Neural crest cell (in vitro differentiated cells): ENCODE measurements around the gene PCDHA9. TPM values are rescaled to one million over a fixed set of nuclear protein-coding genes. Genes with fewer than 3 reads are reported as not detected.
"Not testable (repeated sequence)": the region's sequence is repeated elsewhere in the genome, so short reads cannot be mapped to it uniquely, and the experiment has no call there.

ENCODE experiments used
- DNase-seq: peaks from one replicate; pipeline ENCODE4 v3.0.0; 2021; ENCODE audit warnings: low read depth, mixed read lengths, low spot score
- H3K27ac Mint-ChIP-seq: one replicate; pipeline ENCODE4 v1.8.0; 2021; ENCODE audit warnings: mild to moderate bottlenecking, mixed read lengths; ENCODE audit not compliant: unreplicated experiment
- H3K27me3 Mint-ChIP-seq: 2 replicates; pipeline ENCODE4 v1.8.0; 2021; ENCODE audit warnings: low read depth, mild to moderate bottlenecking, mixed read lengths
- H3K36me3 Mint-ChIP-seq: 2 replicates; pipeline ENCODE4 v1.8.0; 2021; ENCODE audit warnings: low read depth, mild to moderate bottlenecking, mixed read lengths
- H3K4me1 Mint-ChIP-seq: 2 replicates; pipeline ENCODE4 v1.8.0; 2021; ENCODE audit warnings: mixed read lengths
- H3K4me3 Mint-ChIP-seq: one replicate; pipeline ENCODE4 v1.8.0; 2021; ENCODE audit warnings: mild to moderate bottlenecking, mixed read lengths
- H3K9me3 Mint-ChIP-seq: 2 replicates; pipeline ENCODE4 v1.8.0; 2021; ENCODE audit warnings: mixed read lengths
- CTCF ChIP-seq: fragments of 200-600 bp; sonication (generic); conservative IDR thresholded peaks from 2 replicates; pipeline ENCODE4 v1.5.0; 2021; ENCODE audit warnings: antibody characterized with exemption, mild to moderate bottlenecking
- total RNA-seq: library from RNA; stranded (reverse); gene quantifications from 2 replicates; pipeline ENCODE4 v1.2.1, GENCODE V29; 2021

The PCDHA9 gene
- total RNA-seq, 1 donor from 2014 or later = 1.4 TPM

DNA sequence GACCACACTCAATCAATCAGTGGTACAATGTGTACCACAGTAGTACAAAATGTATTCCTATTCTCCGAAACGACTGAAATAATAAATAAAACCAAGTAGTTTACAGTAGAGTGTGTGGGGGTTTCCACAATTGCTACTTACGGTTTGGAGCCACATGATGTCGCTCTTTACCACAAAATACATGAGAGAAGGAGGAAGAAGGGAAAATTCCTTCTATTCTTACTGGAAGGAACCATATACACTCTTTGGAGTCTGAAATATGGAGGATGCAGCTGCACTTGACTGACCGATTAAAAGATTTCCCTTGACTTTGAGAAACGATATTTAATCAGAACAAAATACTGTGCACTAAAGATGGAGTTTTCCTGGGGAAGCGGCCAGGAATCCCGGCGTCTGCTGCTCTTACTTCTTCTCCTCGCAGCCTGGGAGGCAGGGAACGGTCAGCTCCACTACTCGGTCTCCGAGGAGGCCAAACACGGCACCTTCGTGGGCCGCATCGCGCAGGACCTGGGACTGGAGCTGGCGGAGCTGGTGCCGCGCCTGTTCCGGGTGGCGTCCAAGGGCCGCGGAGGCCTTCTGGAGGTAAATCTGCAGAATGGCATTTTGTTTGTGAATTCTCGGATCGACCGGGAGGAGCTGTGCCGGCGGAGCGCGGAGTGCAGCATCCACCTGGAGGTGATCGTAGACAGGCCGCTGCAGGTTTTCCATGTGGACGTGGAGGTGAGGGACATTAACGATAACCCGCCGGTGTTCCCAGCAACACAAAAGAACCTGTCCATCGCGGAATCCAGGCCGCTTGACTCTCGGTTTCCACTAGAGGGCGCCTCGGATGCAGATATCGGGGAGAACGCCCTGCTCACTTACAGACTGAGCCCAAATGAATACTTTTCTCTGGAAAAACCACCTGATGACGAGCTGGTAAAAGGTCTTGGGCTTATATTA, 41.1 kb upstream of the PCDHA9 start, which contains the start of gene PCDHA4:
Gene PCDHA4, plus strand, starts transcription at position 235 of the 942 bp plus-strand sequence.
- peak; percentile 69 for DNase-seq
- peak within 1 kb of the TSS; percentile 90 for H3K27ac Mint-ChIP-seq
- peak; percentile 73 for TF ChIP-seq CTCF
- H3K27me3 Mint-ChIP-seq = no peaks in the 10 kb centered on the region
- H3K4me1 Mint-ChIP-seq = peaks cover 16% of the 10 kb centered on the region
- peaks cover 49% of the 10 kb centered on the region for H3K36me3 Mint-ChIP-seq
- H3K9me3 Mint-ChIP-seq = peaks cover 21% of the 10 kb centered on the region
- H3K4me3 Mint-ChIP-seq = peak within 1 kb of the TSS; percentile 90

DNA sequence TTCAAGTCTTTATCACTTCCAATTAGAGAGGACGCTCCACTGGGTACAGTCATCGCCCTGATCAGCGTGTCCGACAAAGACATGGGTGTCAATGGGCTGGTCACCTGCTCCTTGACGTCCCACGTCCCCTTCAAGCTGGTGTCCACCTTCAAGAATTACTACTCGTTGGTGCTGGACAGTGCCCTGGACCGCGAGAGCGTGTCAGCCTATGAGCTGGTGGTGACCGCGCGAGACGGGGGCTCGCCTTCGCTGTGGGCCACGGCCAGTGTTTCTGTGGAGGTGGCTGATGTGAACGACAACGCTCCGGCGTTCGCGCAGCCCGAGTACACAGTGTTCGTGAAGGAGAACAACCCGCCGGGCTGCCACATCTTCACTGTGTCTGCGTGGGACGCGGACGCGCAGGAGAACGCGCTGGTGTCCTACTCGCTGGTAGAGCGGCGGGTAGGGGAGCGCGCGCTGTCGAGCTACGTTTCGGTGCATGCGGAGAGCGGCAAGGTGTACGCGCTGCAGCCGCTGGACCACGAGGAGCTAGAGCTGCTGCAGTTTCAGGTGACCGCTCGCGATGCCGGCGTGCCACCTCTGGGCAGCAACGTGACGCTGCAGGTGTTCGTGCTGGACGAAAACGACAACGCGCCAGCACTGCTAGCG, 39.8 kb upstream of the PCDHA9 start:
- H3K27me3 Mint-ChIP-seq, DNase-seq, H3K27ac Mint-ChIP-seq: not testable (repeated sequence)
- peak overlapping the region; percentile 90 for H3K4me3 Mint-ChIP-seq
- H3K4me1 Mint-ChIP-seq = peaks cover 16% of the 10 kb centered on the region
- peaks cover 26% of the 10 kb centered on the region for H3K9me3 Mint-ChIP-seq
- peaks cover 58% of the 10 kb centered on the region for H3K36me3 Mint-ChIP-seq

DNA sequence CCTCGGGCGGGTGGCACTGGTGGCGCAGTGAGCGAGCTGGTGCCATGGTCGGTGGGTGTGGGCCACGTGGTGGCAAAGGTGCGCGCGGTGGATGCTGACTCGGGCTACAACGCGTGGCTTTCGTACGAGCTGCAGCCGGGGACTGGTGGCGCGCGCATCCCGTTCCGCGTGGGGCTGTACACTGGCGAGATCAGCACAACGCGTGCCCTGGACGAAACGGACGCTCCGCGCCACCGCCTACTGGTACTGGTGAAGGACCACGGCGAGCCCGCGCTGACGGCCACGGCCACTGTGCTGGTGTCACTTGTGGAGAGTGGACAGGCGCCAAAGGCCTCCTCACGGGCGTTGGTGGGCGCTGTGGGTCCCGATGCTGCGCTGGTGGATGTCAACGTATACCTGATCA, 39.3 kb upstream of the PCDHA9 start:
- no peak for TF ChIP-seq CTCF
- Mint-ChIP-seq H3K36me3 (peaks cover 54% of the 10 kb centered on the region), H3K27me3 (no peaks in the 10 kb centered on the region), H3K4me3 (no peak overlapping the region), H3K4me1 (peaks cover 16% of the 10 kb centered on the region), H3K9me3 (peaks cover 22% of the 10 kb centered on the region), H3K27ac (no peak overlapping the region)
- DNase-seq = no peak

GRCh38 chr5:140821375-140822280, 26.6 kb upstream of the PCDHA9 start, which contains the start of gene PCDHA5:
PCDHA5 (plus strand) TSS chr5:140821613.
- TF ChIP-seq CTCF = no peak
- no peak within 1 kb of the TSS for H3K27ac Mint-ChIP-seq
- H3K27me3 Mint-ChIP-seq = no peaks in the 10 kb centered on the region
- H3K9me3 Mint-ChIP-seq = peaks cover 3% of the 10 kb centered on the region
- H3K4me1 Mint-ChIP-seq = no peaks in the 10 kb centered on the region
- H3K36me3 Mint-ChIP-seq = peaks cover 43% of the 10 kb centered on the region
- no peak within 1 kb of the TSS for H3K4me3 Mint-ChIP-seq
- no peak for DNase-seq

- no peak overlapping the region for H3K27ac Mint-ChIP-seq
- no peaks in the 10 kb centered on the region for H3K27me3 Mint-ChIP-seq
- peaks cover 3% of the 10 kb centered on the region for H3K9me3 Mint-ChIP-seq
- peaks cover 4% of the 10 kb centered on the region for H3K4me1 Mint-ChIP-seq
- no peak for DNase-seq
- H3K36me3 Mint-ChIP-seq = peaks cover 49% of the 10 kb centered on the region
- no peak overlapping the region for H3K4me3 Mint-ChIP-seq
- no peak for TF ChIP-seq CTCF
Measured at GRCh38 chr5:140822281-140822629, 25.9 kb upstream of the PCDHA9 start.

DNA sequence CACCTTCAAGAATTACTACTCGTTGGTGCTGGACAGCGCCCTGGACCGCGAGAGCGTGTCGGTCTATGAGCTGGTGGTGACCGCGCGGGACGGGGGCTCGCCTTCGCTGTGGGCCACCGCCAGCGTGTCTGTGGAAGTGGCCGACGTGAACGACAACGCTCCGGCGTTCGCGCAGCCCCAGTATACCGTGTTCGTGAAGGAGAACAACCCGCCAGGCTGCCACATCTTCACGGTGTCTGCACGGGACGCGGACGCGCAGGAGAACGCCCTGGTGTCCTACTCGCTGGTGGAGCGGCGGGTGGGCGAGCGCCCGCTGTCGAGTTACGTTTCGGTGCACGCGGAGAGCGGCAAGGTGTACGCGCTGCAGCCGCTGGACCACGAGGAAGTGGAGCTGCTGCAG, 25.2 kb upstream of the PCDHA9 start:
- not testable (repeated sequence) for H3K4me1 Mint-ChIP-seq, H3K9me3 Mint-ChIP-seq, H3K27me3 Mint-ChIP-seq, DNase-seq, H3K27ac Mint-ChIP-seq, H3K4me3 Mint-ChIP-seq
- peaks cover 46% of the 10 kb centered on the region for H3K36me3 Mint-ChIP-seq
